IPS DF 19.7 (cell line): ENCODE measurements around the gene FZD2.
"Not testable (repeated sequence)": the region's sequence is repeated elsewhere in the genome, so short reads cannot be mapped to it uniquely, and the experiment has no call there.

Source experiments
- DNase-seq: peaks from one replicate; pipeline ENCODE4 v3.0.0-alpha.2; 2013; ENCODE audit warnings: low read depth, low spot score

Gene FZD2

DNA sequence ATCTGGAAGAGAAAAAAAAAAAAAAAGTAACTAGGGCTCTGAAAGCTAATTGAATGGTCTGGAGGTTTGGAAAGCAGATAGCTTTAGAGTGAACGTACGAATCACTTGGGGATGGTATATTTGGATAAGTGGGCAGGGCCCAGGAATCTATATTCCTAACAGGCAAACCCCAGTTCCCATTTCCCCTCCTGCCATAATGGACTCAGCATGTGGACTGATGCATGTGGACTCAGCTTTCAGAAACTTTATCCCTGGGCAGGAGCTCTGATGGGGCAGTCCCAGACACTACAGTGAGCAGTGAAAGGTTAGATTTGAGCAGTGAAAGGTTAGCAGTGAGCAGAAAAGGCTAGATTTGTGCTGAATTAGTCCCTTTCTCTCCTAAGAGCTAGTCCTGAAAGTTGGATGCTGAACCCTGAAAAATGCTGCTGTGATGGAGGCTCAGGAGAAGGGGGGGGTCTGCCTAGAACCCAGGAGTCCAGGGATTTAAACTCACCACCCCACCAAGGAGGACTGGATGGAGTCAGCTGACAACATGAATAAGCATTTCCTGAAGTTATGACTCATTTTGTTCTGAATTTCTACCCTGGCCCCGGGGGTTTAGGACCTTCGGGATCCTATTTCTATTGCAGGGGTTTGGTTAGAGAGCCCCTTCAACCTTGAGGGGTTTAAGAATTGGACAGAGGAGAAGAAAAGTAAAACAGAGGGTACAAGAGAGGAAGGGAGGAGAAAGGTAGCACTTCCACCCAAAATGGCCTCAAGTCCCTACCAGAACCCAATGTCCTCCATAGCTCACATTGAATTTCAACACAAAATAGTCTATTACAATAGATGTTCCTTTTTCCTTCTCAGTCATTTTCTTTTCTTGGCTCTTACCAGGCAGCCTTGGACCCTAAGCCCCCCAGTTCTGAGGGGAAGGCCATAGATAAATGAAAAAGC, 10.3 kb upstream of the FZD2 start:
- no peak for DNase-seq

DNA sequence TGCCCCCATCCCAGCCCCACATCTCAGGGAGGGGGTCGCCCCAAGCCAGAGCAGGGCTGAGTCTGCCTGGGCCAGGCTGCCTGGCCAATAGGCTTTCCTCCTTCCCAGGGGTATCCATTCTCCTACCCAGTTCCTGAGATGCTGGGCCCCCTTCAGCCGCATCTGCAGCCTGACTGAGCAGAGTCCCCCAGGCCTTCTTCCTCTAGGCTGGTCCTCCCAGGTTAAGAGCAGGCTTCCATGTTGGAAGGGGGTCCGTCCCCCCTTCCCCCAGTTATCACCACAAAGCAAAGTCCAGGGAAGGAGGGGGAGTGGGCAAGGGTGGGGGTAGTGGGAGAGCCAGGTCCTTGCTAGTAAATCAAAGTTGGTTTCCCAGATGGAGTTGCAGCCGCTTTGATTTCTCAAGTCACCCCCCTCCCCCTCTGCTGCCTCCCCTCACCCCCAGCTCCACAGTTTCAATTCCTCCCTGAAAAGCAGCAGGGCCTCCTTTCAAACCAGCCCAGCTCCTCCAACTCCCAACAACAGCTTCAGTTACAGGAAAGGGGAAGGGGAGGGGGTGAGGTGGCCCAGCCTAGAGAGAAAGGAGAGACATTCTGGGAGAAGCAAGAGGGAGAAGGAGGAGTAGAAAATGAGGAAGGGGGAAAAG, 9.5 kb upstream of the FZD2 start:
- no peak for DNase-seq

DNA sequence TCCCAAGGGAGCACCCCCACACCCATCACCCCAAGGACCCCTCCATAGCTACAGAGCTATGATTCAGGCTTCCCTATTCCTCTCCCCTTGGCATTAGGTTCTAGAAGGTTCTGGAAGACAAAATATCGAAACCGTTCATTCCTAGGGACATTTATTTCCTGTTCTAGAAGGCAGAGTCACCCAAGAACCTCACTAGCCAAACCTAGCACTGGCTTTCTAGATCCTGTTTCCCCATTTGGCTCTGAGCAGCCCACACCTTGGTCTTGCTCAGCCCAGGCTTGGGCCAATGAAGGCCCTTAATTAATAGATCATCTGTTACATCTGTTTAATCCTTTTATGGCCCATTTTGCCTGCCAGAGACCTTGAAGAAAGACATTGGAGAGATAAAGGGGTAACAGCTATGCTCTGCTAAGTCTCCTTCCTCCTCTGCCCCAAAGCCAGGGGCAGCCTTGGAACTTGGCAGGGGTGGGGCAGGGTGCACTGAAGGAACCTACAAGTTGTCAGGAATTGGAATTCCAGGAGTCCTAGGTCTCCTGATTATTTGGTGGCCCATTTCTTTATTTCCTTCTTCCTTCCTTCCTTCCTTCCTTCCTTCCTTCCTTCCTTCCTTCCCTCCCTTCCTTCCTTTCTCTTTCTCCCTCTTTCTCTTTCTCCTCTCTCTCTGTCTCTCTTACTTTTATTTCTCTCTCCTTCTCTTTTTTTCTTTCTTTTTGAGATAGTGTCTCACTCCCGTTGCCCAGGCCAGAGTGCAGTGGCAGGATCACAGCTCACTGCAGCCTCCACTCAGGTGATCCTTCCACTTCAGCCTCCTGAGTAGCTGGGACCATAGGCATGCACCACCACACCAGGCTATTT, 8.7 kb upstream of the FZD2 start:
- DNase-seq = no peak

DNA sequence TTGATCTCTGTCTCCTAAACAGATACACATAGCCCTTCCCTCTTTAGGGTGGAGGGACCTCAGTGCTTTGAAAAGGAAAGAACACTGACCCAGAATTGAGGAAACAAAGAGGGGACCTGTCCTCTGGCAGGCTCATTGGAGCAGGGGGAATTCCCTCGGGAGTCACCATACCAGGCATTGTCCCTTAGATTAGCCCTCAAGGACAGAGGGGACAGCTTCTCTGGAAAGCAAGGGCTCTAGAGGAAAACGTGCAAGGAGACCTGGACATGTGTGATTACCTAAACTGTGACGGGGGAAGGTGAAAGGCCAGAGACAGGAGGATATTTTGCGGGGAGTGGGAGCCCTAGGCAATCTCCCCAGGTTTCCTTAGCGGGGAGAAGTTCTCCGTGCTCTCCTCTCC, 7.6 kb upstream of the FZD2 start:
- no peak for DNase-seq

DNA sequence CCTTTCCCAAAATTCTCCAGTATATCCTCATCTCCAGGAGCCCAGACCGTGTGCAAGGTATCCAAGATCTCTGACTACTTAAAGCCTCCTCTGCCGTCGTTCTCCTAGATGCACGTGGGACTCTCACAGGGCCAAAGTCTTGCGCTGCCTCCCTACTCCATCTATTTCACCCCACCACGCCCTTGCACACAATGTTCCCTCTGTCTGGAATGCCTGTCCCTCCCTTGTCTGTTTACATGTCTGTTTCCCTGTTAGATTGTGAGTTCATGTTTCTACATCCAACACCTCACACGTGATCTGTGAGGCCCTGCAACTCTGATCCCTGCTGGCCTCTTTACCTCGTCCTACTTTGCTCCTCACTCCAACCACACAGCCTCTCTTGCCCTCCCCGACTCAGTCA, 4.9 kb upstream of the FZD2 start:
- DNase-seq = no peak

DNA sequence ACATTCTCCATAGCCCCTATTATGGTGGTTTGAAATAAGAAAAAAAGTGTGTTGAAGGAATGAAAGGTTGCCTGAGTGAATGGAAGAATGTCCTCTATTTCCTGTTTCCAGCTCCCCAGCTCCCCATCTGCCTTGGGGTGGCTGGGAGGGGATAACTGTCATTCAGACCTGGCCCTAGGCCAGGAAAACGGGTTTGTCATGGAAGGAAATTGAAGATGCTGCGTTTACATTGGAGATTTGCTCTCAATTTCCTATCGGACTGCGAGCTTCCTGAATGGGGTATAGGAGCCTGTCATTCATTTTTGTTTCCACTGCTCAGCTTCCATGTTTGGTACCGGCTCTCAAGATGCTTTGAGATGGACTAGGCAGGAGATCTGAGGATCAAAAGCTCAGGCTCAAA, 2.2 kb upstream of the FZD2 start:
- DNase-seq = no peak

DNA sequence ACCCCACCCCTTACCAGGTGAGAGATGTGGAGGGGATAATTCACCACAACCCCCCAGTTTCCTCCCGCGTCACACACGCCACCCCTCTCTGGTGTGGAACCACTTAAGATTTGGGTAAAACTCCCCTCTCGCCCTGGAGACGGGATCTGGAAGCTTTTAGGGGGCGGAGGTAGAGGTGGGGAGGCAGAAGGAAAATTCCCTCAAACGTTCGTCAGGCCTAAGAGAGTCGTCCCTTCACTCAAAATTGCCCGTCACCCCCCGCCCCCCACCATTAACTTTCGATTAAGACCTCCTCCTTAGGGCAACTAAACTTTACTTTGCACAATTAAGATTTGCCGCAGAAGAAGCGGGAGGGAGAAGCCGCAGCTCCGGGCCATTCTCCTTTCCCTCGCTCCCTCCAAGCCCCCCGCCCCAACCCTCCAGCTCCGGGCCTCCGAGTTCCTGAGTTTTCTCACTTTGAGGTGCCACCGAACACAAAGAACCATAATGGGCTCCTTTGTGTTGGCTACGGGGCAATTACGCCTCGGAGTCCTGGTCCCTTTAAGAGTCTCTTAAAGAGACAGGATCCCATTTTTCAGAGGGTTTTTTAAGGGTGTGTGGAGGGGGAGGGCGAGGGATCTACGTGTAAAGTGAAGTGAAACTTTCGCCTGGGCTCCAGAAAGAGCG, 985 bp upstream of the FZD2 start:
- DNase-seq = peak; percentile 94

DNA sequence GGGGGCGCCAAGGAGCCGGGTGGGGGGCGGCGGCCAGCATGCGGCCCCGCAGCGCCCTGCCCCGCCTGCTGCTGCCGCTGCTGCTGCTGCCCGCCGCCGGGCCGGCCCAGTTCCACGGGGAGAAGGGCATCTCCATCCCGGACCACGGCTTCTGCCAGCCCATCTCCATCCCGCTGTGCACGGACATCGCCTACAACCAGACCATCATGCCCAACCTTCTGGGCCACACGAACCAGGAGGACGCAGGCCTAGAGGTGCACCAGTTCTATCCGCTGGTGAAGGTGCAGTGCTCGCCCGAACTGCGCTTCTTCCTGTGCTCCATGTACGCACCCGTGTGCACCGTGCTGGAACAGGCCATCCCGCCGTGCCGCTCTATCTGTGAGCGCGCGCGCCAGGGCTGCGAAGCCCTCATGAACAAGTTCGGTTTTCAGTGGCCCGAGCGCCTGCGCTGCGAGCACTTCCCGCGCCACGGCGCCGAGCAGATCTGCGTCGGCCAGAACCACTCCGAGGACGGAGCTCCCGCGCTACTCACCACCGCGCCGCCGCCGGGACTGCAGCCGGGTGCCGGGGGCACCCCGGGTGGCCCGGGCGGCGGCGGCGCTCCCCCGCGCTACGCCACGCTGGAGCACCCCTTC, 484 bp downstream of the FZD2 start:
- no peak for DNase-seq

DNA sequence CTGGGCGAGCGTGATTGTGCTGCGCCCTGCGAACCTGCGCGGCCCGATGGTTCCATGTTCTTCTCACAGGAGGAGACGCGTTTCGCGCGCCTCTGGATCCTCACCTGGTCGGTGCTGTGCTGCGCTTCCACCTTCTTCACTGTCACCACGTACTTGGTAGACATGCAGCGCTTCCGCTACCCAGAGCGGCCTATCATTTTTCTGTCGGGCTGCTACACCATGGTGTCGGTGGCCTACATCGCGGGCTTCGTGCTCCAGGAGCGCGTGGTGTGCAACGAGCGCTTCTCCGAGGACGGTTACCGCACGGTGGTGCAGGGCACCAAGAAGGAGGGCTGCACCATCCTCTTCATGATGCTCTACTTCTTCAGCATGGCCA, 1.0 kb downstream of the FZD2 start:
- DNase-seq = no peak

DNA sequence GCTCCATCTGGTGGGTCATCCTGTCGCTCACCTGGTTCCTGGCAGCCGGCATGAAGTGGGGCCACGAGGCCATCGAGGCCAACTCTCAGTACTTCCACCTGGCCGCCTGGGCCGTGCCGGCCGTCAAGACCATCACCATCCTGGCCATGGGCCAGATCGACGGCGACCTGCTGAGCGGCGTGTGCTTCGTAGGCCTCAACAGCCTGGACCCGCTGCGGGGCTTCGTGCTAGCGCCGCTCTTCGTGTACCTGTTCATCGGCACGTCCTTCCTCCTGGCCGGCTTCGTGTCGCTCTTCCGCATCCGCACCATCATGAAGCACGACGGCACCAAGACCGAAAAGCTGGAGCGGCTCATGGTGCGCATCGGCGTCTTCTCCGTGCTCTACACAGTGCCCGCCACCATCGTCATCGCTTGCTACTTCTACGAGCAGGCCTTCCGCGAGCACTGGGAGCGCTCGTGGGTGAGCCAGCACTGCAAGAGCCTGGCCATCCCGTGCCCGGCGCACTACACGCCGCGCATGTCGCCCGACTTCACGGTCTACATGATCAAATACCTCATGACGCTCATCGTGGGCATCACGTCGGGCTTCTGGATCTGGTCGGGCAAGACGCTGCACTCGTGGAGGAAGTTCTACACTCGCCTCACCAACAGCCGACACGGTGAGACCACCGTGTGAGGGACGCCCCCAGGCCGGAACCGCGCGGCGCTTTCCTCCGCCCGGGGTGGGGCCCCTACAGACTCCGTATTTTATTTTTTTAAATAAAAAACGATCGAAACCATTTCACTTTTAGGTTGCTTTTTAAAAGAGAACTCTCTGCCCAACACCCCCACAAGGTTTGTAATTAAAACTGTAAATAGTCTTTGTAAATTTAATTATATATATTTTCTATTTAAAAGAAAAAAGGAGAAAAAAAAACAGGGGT, 1.7 kb downstream of the FZD2 start:
- DNase-seq = no peak

DNA sequence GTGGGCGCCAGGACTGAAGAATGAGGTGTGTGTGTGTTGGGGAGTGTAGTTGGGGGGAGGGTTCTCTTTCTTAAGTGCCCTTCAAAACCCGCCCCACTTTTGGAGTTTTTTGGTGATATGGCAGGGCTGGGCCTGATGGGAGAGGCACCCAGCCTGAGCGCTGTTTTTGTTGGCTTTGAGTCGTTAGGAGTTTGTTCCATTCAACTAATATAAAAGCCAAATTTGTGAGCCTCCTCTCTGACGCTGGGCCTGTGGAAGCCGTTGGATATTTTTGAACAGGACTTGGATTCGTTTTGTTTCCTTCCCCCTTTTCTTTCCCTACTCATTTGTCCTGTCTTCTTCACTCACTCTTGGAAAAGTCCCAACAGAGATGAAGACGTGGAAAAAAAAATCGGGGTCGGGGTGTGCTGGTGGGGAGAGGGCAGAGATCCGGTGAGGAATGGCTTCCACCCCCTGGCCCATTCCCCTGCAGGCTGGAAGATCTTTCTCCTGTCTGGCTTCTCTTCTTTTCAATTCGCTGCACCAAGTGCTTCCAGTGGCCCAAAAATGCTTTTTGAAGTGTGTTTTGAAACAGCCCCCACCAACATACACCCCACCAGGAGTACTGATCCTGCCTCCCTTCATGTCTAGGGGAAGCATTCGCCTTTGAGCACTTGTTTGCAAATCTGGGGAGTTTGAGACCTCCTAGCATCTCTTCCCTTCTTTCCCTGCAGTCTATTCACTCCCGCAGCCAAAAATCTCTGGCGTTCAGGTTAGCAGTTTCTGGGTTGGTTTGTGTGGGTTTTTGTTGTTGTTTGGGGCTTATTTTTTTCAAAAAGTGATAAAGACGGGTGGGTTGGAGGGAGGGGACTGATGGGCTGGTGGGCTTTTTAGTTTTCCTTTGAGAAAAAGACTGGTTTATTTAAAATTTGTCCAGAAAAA, 2.6 kb downstream of the FZD2 start:
- no peak for DNase-seq

DNA sequence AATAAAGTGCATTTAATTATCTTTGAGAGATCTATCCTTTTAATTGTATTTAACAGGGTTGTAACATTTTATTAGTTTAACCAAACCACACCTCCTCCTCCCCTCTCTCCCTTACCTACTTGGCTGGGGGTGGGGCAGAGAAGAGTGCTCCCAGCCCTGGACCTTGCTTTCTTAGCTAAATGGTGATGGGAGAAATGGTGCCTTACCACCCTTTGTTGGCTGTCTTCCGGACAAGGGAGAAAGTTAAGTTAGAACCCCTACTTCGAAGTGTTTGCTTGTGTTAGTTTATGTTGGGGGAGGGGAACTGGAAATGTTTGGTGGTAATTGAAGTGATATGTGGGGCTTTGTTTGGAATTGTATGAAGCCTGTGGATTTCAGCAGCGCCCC, 3.9 kb downstream of the FZD2 start:
- no peak for DNase-seq

DNA sequence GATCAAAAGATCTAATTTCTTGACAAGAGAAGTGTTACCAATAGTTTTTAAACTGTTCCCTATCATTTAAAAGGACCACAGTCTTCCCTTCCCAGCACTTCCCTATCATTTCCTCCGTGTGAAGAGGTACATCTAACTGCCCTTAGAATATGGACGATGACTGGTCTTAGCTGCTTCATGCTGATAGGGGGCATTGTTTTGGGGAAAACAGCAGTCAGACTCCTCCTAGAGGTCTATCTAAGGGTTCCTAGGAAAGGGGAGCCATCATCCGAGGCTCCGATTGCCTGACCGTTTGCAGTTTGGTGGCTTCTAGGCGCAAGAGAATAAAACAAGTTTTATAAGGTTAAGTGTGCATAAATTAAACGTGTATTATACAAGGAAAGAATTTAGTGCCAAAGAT, 7.1 kb downstream of the FZD2 start:
- DNase-seq = no peak

DNA sequence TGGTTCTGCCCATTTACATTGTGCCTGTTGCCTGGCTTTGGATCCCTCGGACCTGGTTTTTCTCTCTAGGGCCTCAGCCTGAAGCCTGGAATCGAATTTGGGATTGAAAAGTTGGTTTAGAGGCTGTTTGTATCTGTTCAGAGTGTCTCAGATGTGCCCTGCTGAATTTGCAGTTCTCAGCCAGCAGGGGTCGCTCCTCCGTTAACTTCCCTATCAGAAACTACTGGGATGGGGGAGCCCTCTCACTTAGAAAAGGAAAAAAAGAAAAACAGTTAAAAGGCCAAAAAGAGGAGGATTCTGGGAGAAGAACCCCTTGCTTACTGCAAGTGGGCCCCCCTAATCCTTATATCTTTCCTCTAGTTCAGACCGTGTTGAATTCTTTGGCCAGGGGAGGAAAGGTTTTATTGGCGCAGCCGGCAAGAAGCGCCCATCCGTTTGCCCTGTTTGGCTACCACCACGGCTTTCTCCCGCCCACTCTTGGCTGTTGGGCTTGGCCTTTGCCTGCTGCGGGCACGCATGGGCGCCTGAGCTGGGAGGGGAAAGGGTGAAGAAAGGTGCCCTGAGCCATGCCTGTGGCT, 8.7 kb downstream of the FZD2 start:
- no peak for DNase-seq

DNA sequence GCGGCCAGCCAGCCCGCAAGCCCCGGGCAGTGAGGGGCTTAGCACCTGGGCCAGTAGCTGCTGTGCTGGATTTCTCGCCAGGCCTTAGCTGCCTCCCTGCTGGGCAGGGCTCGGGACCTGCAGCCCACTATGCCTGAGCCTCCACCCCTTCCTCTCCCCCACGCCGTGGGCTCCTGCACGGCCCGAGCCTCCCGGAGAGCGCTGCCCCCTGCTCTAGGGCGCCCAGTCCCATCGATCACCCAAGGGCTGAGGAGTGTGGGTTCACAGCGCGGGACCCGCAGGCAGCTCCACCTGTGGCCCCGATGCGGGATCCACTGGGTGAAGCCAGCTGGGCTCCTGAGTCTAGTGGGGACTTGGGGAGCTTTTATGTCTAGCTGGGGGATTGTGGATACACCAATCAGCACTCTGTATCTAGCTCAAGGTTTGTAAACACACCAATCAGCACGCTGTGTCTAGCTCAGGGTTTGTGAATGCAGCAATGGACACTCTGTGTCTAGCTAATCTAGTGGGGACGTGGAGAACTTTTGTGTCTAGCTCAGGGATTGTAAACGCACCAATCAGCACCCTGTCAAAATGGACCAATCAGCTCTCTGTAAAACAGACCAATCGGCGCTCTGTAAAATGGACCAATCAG, 11.1 kb downstream of the FZD2 start:
- DNase-seq = not testable (repeated sequence)

DNA sequence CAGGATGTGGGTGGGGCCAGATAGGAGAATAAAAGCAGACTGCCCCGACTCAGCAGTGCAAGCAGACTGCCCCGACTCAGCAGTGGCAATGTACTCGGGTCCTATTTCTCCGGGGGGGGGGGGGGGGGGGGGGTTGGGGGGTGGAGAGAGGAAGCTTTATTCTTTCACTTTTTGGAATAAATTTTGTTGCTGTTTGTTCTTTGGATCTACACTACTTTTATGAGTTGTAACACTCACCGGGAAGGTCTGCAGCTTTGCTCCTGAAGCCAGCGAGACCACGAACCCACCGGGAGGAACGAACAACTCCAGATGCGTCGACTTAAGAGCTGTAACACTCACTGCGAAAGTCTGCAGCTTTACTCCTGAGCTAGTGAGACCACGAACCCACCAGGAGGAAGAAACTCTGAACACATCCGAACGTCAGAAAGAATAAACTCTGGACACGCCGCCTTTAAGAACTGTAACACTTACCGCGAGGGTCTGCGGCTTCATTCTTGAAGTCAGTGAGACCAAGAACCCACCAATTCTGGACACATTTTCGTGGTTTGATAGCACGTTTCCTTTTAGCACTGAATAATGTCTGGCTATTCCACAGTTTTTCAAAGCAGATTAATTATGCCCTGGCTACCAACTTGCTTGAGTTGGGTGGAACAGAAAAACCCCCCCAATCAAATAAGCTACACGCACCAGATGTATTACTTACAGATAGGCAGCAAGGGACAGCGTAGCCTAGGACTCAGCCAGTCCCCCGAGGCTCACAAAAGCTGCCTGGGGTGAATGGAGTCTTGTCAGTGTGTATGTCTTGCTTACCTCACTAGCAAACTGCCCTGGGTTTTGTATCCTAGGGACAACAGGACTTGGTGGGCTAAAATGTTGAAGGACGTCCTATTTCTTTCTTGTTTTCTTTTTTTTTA, 11.9 kb downstream of the FZD2 start:
- no peak for DNase-seq

DNA sequence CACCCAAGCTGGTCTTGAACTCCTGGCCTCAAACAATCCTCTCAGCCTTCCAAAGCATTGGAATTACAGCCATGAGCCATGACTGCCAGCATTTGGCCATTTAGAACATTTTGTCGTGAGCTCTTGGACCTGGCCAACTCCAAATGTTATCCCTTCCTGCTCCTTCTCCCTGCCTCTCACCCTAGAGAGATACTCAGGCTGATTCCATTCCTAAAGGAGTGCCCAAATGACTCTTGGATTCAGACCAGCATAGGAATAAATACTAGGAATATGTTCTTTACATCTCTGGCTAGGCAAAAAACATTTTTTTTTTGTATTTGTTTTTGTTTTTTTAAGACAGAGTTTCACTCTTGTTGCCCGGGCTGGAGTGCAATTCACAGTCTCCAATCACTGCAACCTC, 15.5 kb downstream of the FZD2 start:
- DNase-seq = no peak
